ENCODE results near the gene ZNF19.

- TF ChIP-seq CTCF (IDR thresholded peaks at IDR 0.05) (no peak), POLR2A (IDR thresholded peaks at IDR 0.05) (no peak)
Measured at GRCh38 chr16:71489122-71489521, at the start of gene ZNF19.

Measured in testis (tissue), 2 donors.